HG02763 (cell line): ENCODE measurements around the gene NATD1.

Source experiments
- ATAC-seq: cut with Tn5 transposase; IDR thresholded peaks from one replicate; pipeline ENCODE4 v1.9.1; 2021; ENCODE audit warnings: mild to moderate bottlenecking, moderate library complexity; ENCODE audit not compliant: unreplicated experiment

The NATD1 gene

GRCh38 chr17:21289902-21290571 is 36.8 kb upstream of the NATD1 start:
- ATAC-seq = no peak

- no peak for ATAC-seq
These were observed 36.1 kb upstream of the NATD1 start for GRCh38 chr17:21289175-21289901.

- no peak for ATAC-seq
These were observed 35.4 kb upstream of the NATD1 start for GRCh38 chr17:21288571-21289017.

- ATAC-seq = peak; percentile 35
These were observed 34.7 kb upstream of the NATD1 start for GRCh38 chr17:21287703-21288449.

- ATAC-seq = no peak
These were observed 33.9 kb upstream of the NATD1 start for GRCh38 chr17:21286909-21287702.

- no peak for ATAC-seq
These were observed 33.0 kb upstream of the NATD1 start for GRCh38 chr17:21286066-21286770.

GRCh38 chr17:21285164-21286065 is 32.2 kb upstream of the NATD1 start:
- ATAC-seq = no peak

GRCh38 chr17:21284319-21285163 is 31.3 kb upstream of the NATD1 start, which contains the start of gene MAP2K3:
Gene MAP2K3 (plus strand): TSS chr17:21284711. CDS start chr17:21284921, 210 bp downstream.
- ATAC-seq = peak; percentile 80

GRCh38 chr17:21283482-21284318 is 30.5 kb upstream of the NATD1 start:
- ATAC-seq = peak; percentile 2

- ATAC-seq = no peak
These were observed 29.6 kb upstream of the NATD1 start for GRCh38 chr17:21282850-21283249.

GRCh38 chr17:21282231-21282630 is 29.0 kb upstream of the NATD1 start:
- no peak for ATAC-seq

- ATAC-seq = peak; percentile 25
These were observed 26.9 kb upstream of the NATD1 start for GRCh38 chr17:21280081-21280518.

- no peak for ATAC-seq
These were observed 26.4 kb upstream of the NATD1 start for GRCh38 chr17:21279582-21279981.

GRCh38 chr17:21279198-21279535 is 26.0 kb upstream of the NATD1 start:
- ATAC-seq = no peak

GRCh38 chr17:21278450-21279197 is 25.4 kb upstream of the NATD1 start:
- no peak for ATAC-seq

- ATAC-seq = no peak
These were observed 24.1 kb upstream of the NATD1 start for GRCh38 chr17:21277332-21277731.

- ATAC-seq = no peak
These were observed 23.0 kb upstream of the NATD1 start for GRCh38 chr17:21276264-21276588.
